Posterior vena cava (tissue), 2 donors: Measurements from ENCODE around the gene MORN1. TPM values are rescaled to one million over a fixed set of nuclear protein-coding genes. Genes with fewer than 3 reads are reported as not detected.

Source experiments
- DNase-seq: peaks from one replicate; pipeline ENCODE4 v3.0.0-alpha.2; 2020; ENCODE audit warnings: low spot score
- intact Hi-C, 2 donors: fragments of 100-400 bp; cut with DNase I; formaldehyde crosslinking; loops; one replicate each; pipeline versions ENCODE4 v1.14.1 to v1.14.2; 2022 to 2023
- total RNA-seq, 2 donors: library from RNA; stranded (reverse); fragmentation: NEBNext Ultra II Directional; extraction: Animal tissue kit (Norgen Biotek cat#: 25700); gene quantifications; one replicate each; pipeline ENCODE4 v1.2.1, GENCODE V29; 2021
- donor health status: DM: yes; HTN: yes; CAD: no.
- donor health status: DM: yes; HTN: yes; CAD: no.

The MORN1 gene
- total RNA-seq, 2 donors from 2014 or later, result 3.8 to 5.5 TPM

DNA sequence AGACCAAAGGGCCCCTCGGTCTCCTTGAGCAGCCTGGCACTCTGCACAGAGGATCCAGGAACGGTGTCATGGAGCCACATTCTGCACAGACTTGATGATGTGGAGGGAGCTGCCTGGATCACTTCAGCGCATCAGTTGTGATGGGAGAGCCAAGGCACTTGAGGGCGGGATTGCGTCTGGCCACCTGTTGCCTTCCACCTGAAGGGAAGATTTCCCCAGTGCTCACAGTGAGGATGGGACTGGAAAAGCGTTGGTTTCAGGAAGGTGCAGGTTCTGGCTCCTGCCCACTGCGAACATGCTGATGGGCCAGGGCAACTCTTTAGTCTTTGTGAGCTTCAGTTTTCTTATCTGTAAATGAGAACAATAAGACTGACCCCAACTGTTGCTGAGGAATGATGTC, 2.9 kb upstream of the MORN1 start:
- no peak for DNase-seq
- intact Hi-C loops, result no loop called here

DNA sequence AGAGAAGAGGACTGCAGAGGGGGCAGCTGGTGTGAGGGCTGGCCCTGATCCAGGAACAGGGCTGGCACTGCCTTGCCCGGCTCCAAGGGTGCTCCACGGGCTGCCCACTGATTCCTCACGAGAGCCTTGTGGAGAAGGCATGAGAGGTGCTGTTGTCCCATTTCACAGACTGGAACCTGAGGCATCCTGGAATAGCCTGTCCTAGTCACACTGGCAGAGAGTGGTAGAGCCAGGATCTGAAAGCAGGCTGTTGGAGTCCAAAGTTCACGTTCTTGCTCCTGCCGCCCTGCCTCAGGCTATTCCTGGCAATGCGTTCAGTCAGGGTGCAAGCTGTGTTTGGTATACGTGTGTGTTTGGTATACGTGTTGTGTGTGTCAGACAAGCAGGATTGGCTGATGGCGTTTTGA, 2.1 kb upstream of the MORN1 start:
- intact Hi-C loops, result no loop called here

DNA sequence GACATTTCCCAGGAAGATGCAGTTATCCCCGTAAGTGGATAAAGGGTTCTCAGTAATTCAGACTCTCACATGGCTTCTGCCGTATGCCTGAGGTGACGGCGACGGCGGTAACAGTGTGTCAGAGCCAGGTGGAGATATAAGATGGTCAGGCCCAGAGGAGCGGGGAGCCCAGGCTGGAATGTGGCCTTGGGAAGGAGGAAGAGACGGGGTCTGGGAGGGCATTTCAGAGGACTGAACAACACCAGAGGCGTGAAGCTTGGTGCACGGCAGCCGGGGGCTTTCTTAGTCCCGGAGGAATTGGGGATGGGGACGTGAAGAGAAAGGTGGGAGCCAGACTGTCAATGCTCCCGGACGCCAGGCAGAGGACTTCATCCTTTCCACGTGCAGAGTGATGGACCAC, 1.3 kb upstream of the MORN1 start:
- DNase-seq, result no peak
- intact Hi-C loops, result no loop called here

More for the DNA sequence above, 2.1 kb upstream of the MORN1 start:
- no peak for DNase-seq

DNA sequence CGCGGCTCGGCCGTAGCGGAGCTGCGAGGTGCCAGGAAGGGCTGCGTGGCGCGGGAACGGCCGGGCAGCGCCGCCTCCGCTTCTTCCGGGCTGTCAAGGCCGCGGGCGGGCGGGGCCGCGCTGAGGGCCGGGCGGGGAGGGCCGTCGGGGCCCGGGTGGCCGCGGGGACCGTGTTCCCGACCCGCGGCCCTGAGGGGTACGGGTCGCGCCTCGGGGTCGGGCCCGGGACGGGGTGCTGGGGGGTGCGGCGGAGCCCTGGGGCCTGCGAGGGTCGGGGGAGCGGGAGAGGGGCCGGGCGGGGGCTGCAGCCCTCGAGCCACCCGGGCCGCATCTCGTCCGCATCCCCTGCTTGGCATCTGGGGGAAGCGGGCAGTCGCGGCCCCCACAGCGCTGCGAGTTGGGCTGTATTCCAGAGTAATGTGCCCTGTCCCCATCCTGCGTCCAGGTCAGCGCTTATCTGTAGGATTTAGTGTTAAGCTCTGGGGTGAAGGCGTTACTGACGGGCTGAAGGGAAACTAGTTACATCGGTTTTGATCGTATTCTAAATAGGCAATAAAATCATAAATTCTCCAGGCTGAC, 666 bp upstream of the MORN1 start:
- no peak for DNase-seq
- intact Hi-C loops, result no loop called here

DNA sequence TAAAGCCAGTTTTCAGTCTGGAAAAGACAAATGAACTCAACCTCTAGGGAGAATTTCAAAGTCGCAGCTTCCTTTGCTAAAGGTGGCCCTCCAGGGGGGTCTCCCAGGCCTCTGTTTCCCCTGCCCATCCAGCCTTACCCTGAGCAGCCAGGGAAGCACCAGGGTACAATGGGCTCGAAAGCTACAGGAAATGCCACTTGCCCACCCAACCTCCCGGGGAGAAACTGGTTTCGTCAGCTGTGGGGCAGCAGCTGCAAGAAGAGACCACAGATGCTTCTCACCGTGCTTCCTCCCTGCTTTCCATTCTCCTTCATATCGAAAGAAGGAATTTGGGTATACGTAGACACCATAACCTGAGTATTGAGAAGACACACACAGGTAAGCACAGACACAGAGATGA, 1.7 kb downstream of the MORN1 start:
- DNase-seq, result no peak
- intact Hi-C loops, result no loop called here

DNA sequence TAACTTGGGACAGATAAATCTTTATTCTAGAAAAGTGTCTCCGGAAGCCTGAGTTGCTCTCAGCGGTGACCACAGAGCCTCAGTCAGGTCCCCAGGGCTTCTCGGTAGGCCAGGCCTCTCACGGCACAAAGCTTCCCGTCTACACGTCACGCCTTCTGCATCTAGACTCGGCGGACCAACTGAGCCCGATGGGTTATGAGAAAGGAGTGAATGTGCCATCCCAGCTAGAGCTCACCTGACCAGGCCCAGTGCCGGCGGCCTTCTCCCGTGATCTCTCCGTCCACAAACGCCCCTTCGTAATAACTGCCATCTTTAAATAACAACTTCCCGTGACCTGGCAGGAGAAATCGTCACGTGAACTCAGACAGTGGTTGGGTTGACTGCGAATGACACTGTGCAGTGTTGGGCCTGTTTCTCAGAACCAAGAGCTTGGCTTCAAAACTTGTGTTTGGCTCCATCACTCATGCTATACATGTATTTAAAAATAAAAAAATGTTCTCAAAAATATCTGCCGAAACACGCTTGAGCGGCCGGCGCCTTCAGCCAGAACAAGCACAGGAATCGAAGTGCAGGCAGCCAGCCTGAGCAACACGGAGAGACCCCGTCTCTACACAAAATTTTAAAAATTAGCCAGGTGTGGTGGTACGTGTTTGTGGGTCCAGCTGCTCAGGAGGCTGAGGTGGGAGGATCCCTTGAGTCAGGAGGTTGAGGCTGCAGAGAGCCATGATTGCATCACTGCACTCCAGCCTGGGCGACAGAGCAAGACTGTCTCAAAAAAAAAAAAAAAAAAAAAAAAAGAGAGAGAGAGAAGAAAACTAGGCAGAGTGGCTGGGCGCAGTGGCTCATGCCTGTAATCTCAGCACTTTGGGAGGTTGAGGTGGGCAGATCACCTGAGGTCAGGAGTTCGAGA, 3.1 kb downstream of the MORN1 start:
- peak; percentile 50 for DNase-seq
- intact Hi-C loops, result no loop called here

DNA sequence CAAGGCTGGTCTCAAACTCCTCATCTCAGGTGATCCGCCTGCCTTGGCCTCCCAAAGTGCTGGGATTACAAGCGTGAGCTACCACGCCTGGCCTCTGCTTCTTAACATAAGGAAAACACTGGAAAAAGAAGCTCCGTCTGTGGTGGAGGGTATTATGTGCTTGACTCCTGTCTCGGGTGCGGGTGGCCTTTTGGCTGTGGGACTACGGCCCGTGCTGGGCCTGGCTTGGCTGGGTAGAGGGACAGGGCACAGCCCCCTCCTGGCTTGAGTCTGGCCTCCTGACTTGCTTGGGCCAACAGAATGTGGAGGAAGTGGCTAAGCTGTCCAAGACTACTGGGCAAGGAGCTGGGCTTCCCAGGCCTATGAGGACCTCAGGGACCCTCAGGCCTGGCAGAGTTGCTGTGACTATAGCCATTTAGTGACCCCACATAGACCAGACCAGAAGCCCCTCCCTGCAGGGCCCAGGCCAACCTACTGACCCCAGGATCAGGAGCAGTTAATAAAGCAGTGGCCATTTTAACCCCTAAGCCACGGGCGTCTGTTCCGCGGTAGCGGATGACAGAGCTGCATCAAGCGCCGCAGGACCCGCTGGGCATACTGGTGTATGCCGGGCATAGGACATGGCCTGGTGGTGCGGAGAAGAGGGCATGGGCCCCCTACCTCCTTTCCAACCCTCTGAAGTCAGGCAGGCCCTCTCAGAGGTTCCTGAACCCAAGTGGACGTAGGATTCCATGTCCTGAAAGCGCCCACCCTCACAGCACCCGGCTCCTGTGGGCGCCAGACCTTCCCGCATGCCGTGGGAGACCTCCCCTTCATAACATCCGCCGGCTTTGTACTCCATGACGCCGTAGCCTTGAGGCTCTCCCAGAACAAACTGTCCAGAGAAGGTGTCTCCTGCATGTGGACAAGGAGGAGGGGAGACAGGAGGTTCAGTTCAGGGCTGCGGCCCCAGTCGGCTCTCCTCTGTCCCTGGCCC, 4.4 kb downstream of the MORN1 start:
- peak; percentile 67 for DNase-seq

DNA sequence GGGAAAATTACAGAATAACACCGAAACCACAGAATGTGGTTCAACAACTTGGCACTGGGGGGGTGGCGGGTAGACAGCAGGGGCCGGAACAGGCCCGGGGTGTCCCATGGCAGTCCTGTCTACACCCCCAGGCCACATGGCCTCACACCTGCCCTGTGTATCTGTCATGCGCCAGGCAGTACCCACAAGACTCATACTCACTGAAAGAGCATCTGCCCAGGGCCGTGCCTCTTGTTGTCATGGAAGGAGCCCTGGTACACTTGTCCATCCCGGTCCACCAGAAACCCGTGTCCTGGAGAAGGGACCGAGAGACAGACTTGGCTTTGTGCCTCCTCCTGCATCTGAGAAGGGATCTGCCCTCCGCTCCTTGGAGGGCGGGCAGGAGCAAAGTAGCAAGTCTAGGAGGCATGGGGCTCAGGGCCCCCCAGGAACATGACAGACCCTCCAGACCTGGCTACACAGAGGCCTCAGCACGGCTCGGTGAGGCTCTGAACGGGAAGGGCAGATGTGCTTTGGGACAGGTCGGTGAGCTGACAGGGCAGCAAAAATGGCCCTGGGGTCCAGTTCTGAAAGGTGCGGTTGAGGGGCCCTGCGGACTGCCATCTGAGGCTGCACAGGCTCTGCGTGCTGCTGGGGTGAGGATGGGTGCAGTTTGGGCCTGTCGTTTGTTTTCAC, 5.6 kb downstream of the MORN1 start:
- intact Hi-C loops, result no loop called here
- DNase-seq, result peak; percentile 75

More for the DNA sequence above, 4.4 kb downstream of the MORN1 start:
- intact Hi-C loops, result no loop called here

DNA sequence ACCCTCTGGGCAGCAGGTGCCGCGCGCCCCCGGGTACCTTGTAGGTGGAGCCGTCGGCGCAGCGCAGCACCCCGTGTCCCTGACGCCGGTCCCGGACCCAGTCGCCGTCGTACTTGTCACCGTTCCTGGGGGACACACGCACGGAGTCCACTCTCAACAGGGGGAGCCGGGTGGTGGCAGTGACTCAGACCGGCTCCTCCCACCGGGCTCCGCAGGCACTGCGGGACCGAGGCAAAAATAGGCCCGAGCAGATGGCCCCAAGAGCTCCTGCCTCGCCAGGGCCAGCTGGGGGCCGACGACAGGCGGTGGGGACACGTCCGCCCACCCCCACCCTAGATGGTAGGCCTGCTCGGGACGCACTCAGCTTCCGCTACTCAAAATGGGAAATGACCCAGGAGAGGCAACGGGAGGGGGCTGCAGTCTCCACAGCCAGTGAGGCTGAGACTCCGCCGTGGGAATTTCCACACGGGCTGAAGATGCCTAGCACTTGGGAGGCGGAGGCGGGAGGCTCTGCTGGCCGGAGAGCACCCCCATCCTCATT, 6.3 kb downstream of the MORN1 start:
- intact Hi-C loops, result loop anchor here in 1 of 2 donors (1.0 kb wide), 1 partner anchor 70 kb away; no protein-coding TSS in a partner anchor
- DNase-seq, result peak; percentile 79

DNA sequence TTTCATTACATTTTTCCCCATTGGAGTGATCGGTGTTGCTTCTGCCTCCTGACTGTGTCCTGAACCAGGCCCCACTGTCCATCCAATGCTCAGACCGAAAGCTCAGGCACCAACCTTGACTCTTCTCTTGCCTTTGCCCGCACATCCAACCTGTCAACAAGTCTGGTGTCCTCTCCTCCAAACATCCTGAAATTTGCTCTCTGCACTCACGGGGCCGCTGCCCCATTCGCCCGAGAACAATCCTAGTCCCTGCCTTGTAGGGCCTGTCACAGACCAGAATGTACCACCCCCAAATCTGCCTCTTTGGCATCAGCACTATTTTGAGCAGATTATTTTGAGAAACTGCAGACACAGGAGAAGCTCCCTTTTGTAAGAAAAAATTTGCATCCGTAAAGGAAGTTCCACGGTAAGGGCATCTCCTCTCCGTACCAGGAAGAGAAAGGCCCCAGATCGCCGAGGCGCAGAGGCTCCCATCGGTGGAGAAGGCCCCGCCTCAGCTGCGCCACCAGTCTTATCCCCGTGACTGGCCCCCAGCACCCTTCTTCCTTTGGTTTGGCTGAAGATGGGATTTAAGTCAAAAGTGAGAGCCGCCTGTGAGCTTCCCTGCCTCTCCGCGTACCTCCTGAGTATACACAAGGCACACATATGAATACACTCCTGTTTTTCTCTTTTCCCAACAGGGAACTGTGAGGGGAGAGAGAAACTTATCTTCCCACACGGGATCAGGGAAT, 7.1 kb downstream of the MORN1 start:
- DNase-seq, result peak; percentile 64
- intact Hi-C loops, result loop anchor here in 1 of 2 donors (1.0 kb wide), 1 partner anchor 69 kb away; no protein-coding TSS in a partner anchor

DNA sequence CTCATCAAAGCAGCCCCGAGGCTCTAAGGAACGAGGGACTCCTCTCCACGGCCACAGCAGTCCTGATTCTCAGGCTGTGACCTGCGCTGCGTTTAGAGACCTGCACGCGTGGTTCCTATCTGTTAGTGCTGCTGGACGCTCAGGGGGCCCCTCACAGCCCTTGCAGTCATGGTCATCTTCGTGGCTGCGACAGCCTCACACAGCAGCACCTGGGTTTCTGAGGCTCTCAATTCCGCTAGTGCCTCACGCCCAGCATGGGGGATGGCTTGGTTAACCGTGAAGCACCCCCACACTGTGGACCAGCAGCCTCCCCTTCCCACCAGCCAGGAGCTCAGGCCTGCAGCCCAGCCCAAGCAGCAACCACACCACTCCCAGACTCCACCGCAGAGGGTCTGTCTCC, 7.8 kb downstream of the MORN1 start:
- intact Hi-C loops, result loop anchor here in 1 of 2 donors (2.0 kb wide), 1 partner anchor 187 kb away; no protein-coding TSS in a partner anchor
- peak; percentile 70 for DNase-seq

DNA sequence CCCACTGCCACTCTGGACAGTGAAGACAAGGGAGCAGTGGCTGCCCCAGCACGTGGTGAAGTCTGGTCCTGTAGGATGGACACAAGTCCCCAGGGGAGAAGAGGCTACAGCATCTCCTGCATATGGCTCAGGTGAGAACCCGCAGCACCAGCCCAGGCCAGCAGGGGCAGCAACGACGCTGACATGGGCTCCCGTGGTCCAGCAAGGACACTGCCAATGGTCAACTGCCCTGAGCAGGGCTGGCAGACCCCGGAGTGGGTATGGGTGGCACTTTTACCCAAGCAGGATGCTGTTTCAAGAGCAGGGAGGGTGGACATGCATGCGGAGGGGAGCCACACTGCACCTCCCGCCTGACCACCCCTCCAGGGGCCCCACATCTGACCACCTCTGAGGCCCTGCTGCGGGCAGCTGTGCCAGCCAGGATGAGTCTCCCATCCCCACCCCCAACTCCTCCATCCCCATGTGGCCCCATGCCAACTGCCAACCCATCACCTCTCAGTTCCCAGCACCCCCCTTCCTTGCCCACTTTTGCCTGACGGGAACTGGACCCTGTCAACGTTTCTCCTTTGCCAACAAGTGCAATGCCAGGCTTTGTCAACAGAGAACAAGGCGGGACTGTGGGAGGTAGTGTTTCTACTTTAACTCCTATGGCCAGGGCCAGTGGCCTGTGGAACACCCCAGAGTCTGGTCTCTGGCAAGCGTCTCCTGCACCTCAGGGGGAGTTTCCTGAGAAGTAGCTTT, 8.6 kb downstream of the MORN1 start:
- peak; percentile 73 for DNase-seq
- intact Hi-C loops, result loop anchor here in 1 of 2 donors (1.0 to 2.0 kb wide), 2 partner anchors 64 to 186 kb away; no protein-coding TSS in a partner anchor

DNA sequence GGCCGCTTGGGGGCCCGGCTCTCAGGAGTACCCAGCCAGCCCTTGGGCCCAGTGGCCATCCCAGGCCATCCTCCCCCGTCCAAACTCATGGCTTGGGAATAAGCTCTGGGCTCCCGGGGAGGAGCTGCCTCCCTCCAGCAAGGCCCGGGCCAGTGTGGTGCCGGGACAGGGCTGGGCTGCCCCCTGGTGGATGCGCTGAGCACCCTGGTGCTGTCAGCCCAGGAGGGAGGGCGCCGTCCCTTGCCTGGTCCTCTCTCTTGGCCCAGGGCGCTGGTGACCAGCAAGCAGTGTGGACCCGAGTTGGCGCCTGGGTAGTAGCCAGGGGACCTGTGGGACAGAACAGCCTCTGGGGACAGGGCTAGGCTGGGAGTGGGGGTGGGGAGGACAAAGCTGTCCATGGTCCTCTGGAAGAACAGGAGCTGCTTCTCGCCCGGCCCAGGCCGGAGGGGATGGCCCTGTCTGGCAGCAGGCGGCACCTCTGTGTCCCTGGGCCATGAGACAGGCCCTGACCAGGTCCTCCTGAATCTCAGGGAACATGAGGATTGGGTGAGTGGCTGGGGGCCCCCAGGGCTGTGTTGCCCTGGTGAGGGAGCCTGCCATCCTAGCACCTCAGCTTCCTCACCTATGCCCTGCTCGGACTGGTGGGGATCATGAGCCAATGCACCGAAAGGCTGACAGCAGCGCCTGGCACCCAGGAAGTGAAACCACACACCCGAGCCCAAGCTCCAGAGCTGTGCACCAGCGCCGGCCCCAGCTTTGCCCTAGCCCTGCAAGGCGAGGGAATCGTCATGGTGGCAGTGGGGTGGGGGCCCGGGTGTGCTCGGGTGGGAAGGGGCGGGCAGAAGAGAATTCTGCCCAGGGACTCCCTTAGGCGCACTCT, 9.4 kb downstream of the MORN1 start:
- intact Hi-C loops, result loop anchor here (1.0 to 2.0 kb wide), 3 partner anchors 64 to 187 kb away; partner anchors contain the start of gene FAAP20 (in 1 of the 2)
- DNase-seq, result peak; percentile 95

DNA sequence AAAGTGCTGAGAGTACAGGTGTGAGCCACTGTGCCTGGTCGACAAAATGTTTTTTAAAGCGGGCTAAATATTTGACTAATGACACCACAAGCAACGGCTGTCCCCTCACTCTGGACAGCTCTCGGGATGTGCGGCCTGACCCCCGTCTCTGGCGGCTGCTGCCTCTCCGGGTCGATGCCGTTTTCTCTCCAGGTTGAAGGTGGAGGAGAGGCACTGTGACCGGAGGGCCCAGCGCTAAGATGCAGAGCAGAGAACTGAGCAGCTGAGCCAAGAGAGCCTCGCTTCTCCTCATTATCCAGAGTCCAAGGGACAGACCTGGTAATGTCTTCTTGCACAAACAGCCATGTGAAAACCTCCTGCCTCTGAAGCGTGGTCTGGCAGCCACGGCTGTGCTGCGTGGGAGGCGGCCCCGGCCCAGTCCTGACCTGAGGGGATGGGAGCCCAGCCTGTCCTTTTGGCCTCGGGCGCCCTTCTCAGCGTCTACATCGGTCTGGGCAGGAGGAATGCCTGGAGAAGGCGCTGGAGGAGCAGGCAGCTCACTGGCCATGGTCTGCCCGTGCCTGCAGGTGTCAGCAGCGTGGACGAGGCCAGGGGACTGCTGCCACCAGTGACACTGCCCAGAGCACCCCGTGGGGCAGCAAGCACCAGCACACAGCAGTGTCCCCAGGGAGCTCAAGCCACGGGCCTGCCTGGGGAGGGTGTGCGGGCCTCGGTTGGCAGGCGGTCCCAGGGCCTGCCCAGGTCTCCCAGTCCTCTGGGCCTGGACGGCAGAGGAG, 10.3 kb downstream of the MORN1 start:
- intact Hi-C loops, result loop anchor here in 1 of 2 donors (2.0 kb wide), 1 partner anchor 186 kb away; the partner anchor contains the start of gene FAAP20

DNA sequence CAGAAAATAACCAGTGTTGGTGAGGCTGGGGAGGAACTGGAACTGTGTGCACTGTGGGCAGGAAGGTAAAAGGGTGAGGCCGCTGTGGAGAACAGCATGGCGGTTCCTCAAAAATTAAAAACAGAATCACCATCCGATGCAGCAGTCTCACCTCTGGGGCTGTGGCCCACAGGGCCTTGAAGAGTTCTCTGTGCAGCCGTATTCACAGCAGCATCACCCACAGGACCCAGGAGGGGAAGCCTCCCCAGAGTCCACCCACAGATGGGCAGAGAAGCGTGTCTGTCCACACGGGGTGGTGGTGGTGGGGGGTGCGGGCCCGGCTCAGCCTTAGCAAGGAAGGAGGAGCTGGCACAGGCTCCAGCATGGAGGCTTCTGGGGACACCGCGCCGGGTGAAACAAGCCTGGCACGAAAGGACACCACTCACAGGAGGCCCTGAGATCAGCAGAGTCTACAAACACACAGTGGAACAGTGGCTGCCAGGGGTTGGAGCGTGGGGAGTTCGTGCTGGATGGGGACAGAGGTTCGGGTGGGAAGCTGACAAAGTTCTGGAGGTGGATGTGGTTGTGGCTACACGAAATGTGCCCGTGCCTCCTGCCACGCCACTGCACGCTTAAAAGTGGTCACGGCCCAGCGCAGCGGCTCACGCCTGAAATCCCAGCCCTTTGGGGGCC, 11.5 kb downstream of the MORN1 start:
- intact Hi-C loops, result loop anchor here in 1 of 2 donors (2.0 kb wide), 1 partner anchor 185 kb away; the partner anchor contains the start of gene FAAP20

More for the DNA sequence above, 10.3 kb downstream of the MORN1 start:
- peak; percentile 80 for DNase-seq

More for the DNA sequence above, 11.5 kb downstream of the MORN1 start:
- peak; percentile 74 for DNase-seq
